NCI-H1092 treated with DMSO at 0.1 percent for 48 hours (cell line): ENCODE results near the gene MME.
"Not testable (repeated sequence)": the region's sequence is repeated elsewhere in the genome, so short reads cannot be mapped to it uniquely, and the experiment has no call there.

Source experiments
- DNase-seq: peaks from one replicate; lab custom pipeline; 2025; lab: John Stamatoyannopoulos, UW

Gene MME

GRCh38 chr3:155084567-155084966 lies 4.4 kb downstream of the MME start:
- no peak for DNase-seq

- no peak for DNase-seq
These were observed 5.9 kb downstream of the MME start for GRCh38 chr3:155086051-155086450.

GRCh38 chr3:155088706-155089345 lies 8.7 kb downstream of the MME start:
- DNase-seq, result no peak

GRCh38 chr3:155089495-155089894 lies 9.4 kb downstream of the MME start:
- DNase-seq, result no peak

GRCh38 chr3:155093261-155093660 lies 13.1 kb downstream of the MME start:
- no peak for DNase-seq

GRCh38 chr3:155096303-155097008 lies 16.3 kb downstream of the MME start:
- no peak for DNase-seq

- DNase-seq, result no peak
These were observed 16.9 kb downstream of the MME start for GRCh38 chr3:155097009-155097349.

- DNase-seq, result no peak
These were observed 21.3 kb downstream of the MME start for GRCh38 chr3:155101398-155101797.

- DNase-seq, result no peak
These were observed 22.2 kb downstream of the MME start for GRCh38 chr3:155102329-155102728.

GRCh38 chr3:155103686-155104085 lies 23.6 kb downstream of the MME start:
- DNase-seq, result no peak

GRCh38 chr3:155106119-155106518 lies 26.0 kb downstream of the MME start:
- DNase-seq, result no peak

- no peak for DNase-seq
These were observed 29.9 kb downstream of the MME start for GRCh38 chr3:155110022-155110421.

GRCh38 chr3:155110996-155111901 lies 31.1 kb downstream of the MME start:
- DNase-seq, result no peak

GRCh38 chr3:155111971-155112370 lies 31.9 kb downstream of the MME start:
- no peak for DNase-seq

- no peak for DNase-seq
These were observed 32.7 kb downstream of the MME start for GRCh38 chr3:155112661-155113389.

- DNase-seq, result not testable (repeated sequence)
These were observed 44.6 kb downstream of the MME start for GRCh38 chr3:155124745-155125144.

- no peak for DNase-seq
These were observed 49.3 kb downstream of the MME start for GRCh38 chr3:155129396-155129795.

- DNase-seq, result no peak
These were observed 49.9 kb downstream of the MME start for GRCh38 chr3:155130001-155130400.

GRCh38 chr3:155131104-155131503 lies 51.0 kb downstream of the MME start:
- no peak for DNase-seq

- DNase-seq, result not testable (repeated sequence)
These were observed 54.2 kb downstream of the MME start for GRCh38 chr3:155134311-155134710.

- no peak for DNase-seq
These were observed 54.9 kb downstream of the MME start for GRCh38 chr3:155135003-155135402.

GRCh38 chr3:155138677-155139076 lies 58.6 kb downstream of the MME start:
- DNase-seq, result no peak
